Vagina (tissue), 2 donors: ENCODE results near the gene PLCG1. TPM values are rescaled to one million over a fixed set of nuclear protein-coding genes. Genes with fewer than 3 reads are reported as not detected.

ENCODE experiments used
- DNase-seq, 2 donors: peaks; one replicate each; pipeline ENCODE4 v3.0.0-alpha.2; 2017; ENCODE audit errors: extremely low spot score in 2 of 2
- H3K27ac ChIP-seq: fragments of 200-600 bp; sonication (generic); one replicate; pipeline ENCODE4 v1.5.1; 2019
- H3K27me3 ChIP-seq: fragments of 200-600 bp; sonication (generic); one replicate; pipeline ENCODE4 v1.5.1; 2019
- H3K36me3 ChIP-seq, 2 donors: fragments of 200-600 bp; sonication (generic); one replicate each; pipeline ENCODE4 v1.5.1; 2017 to 2019
- H3K4me1 ChIP-seq: fragments of 200-600 bp; sonication (generic); one replicate; pipeline ENCODE4 v1.5.1; 2019
- H3K4me3 ChIP-seq, 2 donors: fragments of 200-600 bp; sonication (generic); 1 replicate in 1 of 2; 2 replicates in 1 of 2; pipeline ENCODE4 v1.5.1; 2016 to 2019
- H3K9me3 ChIP-seq: fragments of 200-600 bp; sonication (generic); one replicate; pipeline ENCODE4 v1.5.1; 2019
- CTCF ChIP-seq, 3 experiments: fragments of 450-650 bp in 2 of 3; fragments of 200-600 bp in 1 of 3; sonication (generic) in 1 of 3; IDR thresholded peaks; one replicate each; pipeline ENCODE4 v1.5.1; 2017 to 2019; ENCODE audit warnings: antibody characterized with exemption in 3 of 3, mild to moderate bottlenecking in 2 of 3, moderate library complexity in 2 of 3
- POLR2A ChIP-seq, 2 donors: fragments of 450-650 bp; IDR thresholded peaks; one replicate each; pipeline ENCODE4 v1.6.1; 2017; ENCODE audit warnings: antibody characterized with exemption in 2 of 2, mild to moderate bottlenecking in 2 of 2, moderate library complexity in 2 of 2
- POLR2AphosphoS5 ChIP-seq, 2 donors: sonication (generic); formaldehyde crosslinking; IDR thresholded peaks; one replicate each; pipeline ENCODE4 v1.9.0; 2017; ENCODE audit warnings: antibody characterized with exemption in 2 of 2, mild to moderate bottlenecking in 2 of 2, low read depth in 1 of 2; ENCODE audit not compliant: insufficient read depth in 1 of 2
- intact Hi-C: fragments of 100-400 bp; cut with DNase I; formaldehyde crosslinking; loops from one replicate; pipeline ENCODE4 v1.15.1; 2023
- total RNA-seq: library from RNA; depleted of rRNA; stranded (reverse); fragments of >200 nt; gene quantifications from one replicate; pipeline ENCODE4 v1.2.3, GENCODE V29; 2016

The PLCG1 gene
- total RNA-seq, 1 donor from 2014 or later = 138 TPM

GRCh38 chr20:41155261-41155660 lies 17.9 kb downstream of the PLCG1 start:
- intact Hi-C loops = no loop called here
- no peak for DNase-seq
- Histone ChIP-seq H3K36me3 (peaks cover 0 to 10% of the 10 kb centered on the region in 2 donors), H3K4me3 (no peak overlapping the region), H3K27me3 (no peaks in the 10 kb centered on the region), H3K9me3 (no peaks in the 10 kb centered on the region), H3K4me1 (peaks cover 100% of the 10 kb centered on the region), H3K27ac (no peak overlapping the region)
- TF ChIP-seq CTCF (IDR thresholded peaks at IDR 0.05) (no peak), POLR2AphosphoS5 (IDR thresholded peaks at IDR 0.05; ENCODE audit: insufficient read depth in 1 of 2, low read depth in 1 of 2) (no peak), POLR2A (IDR thresholded peaks at IDR 0.05) (no peak)

GRCh38 chr20:41158082-41158625 lies 20.8 kb downstream of the PLCG1 start:
- no peak for DNase-seq
- Histone ChIP-seq H3K36me3 (peaks cover 0 to 24% of the 10 kb centered on the region in 2 donors), H3K4me3 (no peak overlapping the region), H3K9me3 (no peaks in the 10 kb centered on the region), H3K4me1 (peaks cover 79% of the 10 kb centered on the region), H3K27ac (peak overlapping the region; percentile 48), H3K27me3 (no peaks in the 10 kb centered on the region)
- intact Hi-C loops = no loop called here
- TF ChIP-seq CTCF (IDR thresholded peaks at IDR 0.05) = no peak
- no peak for TF ChIP-seq POLR2A (IDR thresholded peaks at IDR 0.05)
- TF ChIP-seq POLR2AphosphoS5 (IDR thresholded peaks at IDR 0.05; ENCODE audit: insufficient read depth in 1 of 2, low read depth in 1 of 2) = no peak

- H3K36me3 ChIP-seq = peaks cover 0 to 38% of the 10 kb centered on the region in 2 donors
- no peak overlapping the region for H3K27ac ChIP-seq
- intact Hi-C loops = no loop called here
These were observed 22.2 kb downstream of the PLCG1 start for GRCh38 chr20:41159547-41159946.

GRCh38 chr20:41160686-41161085 lies 23.3 kb downstream of the PLCG1 start:
- DNase-seq = no peak
- no peak overlapping the region for H3K27ac ChIP-seq
- peaks cover 0 to 50% of the 10 kb centered on the region in 2 donors for H3K36me3 ChIP-seq
- no peaks in the 10 kb centered on the region for H3K27me3 ChIP-seq
- TF ChIP-seq CTCF (IDR thresholded peaks at IDR 0.05) (no peak), POLR2A (IDR thresholded peaks at IDR 0.05) (no peak), POLR2AphosphoS5 (IDR thresholded peaks at IDR 0.05; ENCODE audit: insufficient read depth in 1 of 2, low read depth in 1 of 2) (no peak)
- intact Hi-C loops = no loop called here
- H3K4me1 ChIP-seq = peaks cover 53% of the 10 kb centered on the region
- H3K9me3 ChIP-seq = no peaks in the 10 kb centered on the region
- no peak overlapping the region for H3K4me3 ChIP-seq

More at GRCh38 chr20:41159547-41159946, 22.2 kb downstream of the PLCG1 start:
- peaks cover 65% of the 10 kb centered on the region for H3K4me1 ChIP-seq
- TF ChIP-seq POLR2AphosphoS5 (IDR thresholded peaks at IDR 0.05; ENCODE audit: insufficient read depth in 1 of 2, low read depth in 1 of 2) = no peak
- DNase-seq = no peak
- no peaks in the 10 kb centered on the region for H3K27me3 ChIP-seq
- no peaks in the 10 kb centered on the region for H3K9me3 ChIP-seq
- H3K4me3 ChIP-seq = no peak overlapping the region

GRCh38 chr20:41161886-41162285 lies 24.5 kb downstream of the PLCG1 start:
- peaks cover 0 to 62% of the 10 kb centered on the region in 2 donors for H3K36me3 ChIP-seq
- intact Hi-C loops = no loop called here
- no peak for TF ChIP-seq POLR2A (IDR thresholded peaks at IDR 0.05)
- TF ChIP-seq POLR2AphosphoS5 (IDR thresholded peaks at IDR 0.05; ENCODE audit: insufficient read depth in 1 of 2, low read depth in 1 of 2) = peak in 1 of 2 donors; percentile 4

GRCh38 chr20:41162396-41162795 lies 25.1 kb downstream of the PLCG1 start:
- Histone ChIP-seq H3K36me3 (peaks cover 0 to 67% of the 10 kb centered on the region in 2 donors), H3K4me1 (peaks cover 36% of the 10 kb centered on the region), H3K27me3 (no peaks in the 10 kb centered on the region), H3K27ac (no peak overlapping the region), H3K4me3 (no peak overlapping the region), H3K9me3 (no peaks in the 10 kb centered on the region)
- no peak for DNase-seq
- intact Hi-C loops = no loop called here
- peak in 1 of 2 donors; percentile 6 for TF ChIP-seq POLR2AphosphoS5 (IDR thresholded peaks at IDR 0.05; ENCODE audit: insufficient read depth in 1 of 2, low read depth in 1 of 2)
- TF ChIP-seq CTCF (IDR thresholded peaks at IDR 0.05) = no peak
- TF ChIP-seq POLR2A (IDR thresholded peaks at IDR 0.05) = no peak

More at GRCh38 chr20:41161886-41162285, 24.5 kb downstream of the PLCG1 start:
- Histone ChIP-seq H3K9me3 (no peaks in the 10 kb centered on the region), H3K4me3 (no peak overlapping the region), H3K27me3 (no peaks in the 10 kb centered on the region), H3K27ac (no peak overlapping the region), H3K4me1 (peaks cover 41% of the 10 kb centered on the region)
- no peak for DNase-seq
